OCI-LY7 (cell line): Measurements from ENCODE around the gene NELFCD. TPM values are rescaled to one million over a fixed set of nuclear protein-coding genes. Genes with fewer than 3 reads are reported as not detected.

ENCODE experiments used
- BruUV-seq: library from RNA; stranded (reverse); fragments of 400-500 nt; replicated peaks from 2 replicates; lab custom pipeline; 2021; lab: Mats Ljungman, UMichigan
- CTCF ChIA-PET: fragments of 300-600 bp; sonication (Branson Sonifier 250); formaldehyde crosslinking; loops from one replicate; lab custom pipeline; 2022; ENCODE audit warnings: antibody characterized with exemption; ENCODE audit not compliant: unreplicated experiment; lab: Charles Lee
- POLR2A ChIA-PET: fragments of 300-600 bp; sonication (Branson Sonifier 250); formaldehyde crosslinking; loops from one replicate; lab custom pipeline; 2022; ENCODE audit warnings: antibody characterized with exemption; lab: Charles Lee
- DNase-seq: peaks from one replicate; pipeline ENCODE4 v3.0.0-alpha.2; 2015; ENCODE audit warnings: low spot score
- H2AFZ ChIP-seq: fragments of 200-600 bp; sonication (generic), shearing (Covaris generic); 2 replicates; pipeline ENCODE4 v1.6.1; 2014; ENCODE audit warnings: mild to moderate bottlenecking, antibody characterized with exemption, low read length, moderate library complexity
- H3K27ac ChIP-seq: fragments of 200-600 bp; sonication (generic); 2 replicates; pipeline ENCODE4 v1.5.1; 2014; ENCODE audit warnings: mixed run types, low read depth, mild to moderate bottlenecking, moderate library complexity, low read length, inconsistent platforms; ENCODE audit not compliant: poor library complexity, severe bottlenecking
- H3K36me3 ChIP-seq: fragments of 200-600 bp; sonication (generic); 2 replicates; pipeline ENCODE4 v1.6.1; 2014; ENCODE audit warnings: mild to moderate bottlenecking, antibody characterized with exemption, low read length, moderate library complexity, mixed read lengths; ENCODE audit not compliant: insufficient read depth
- H3K4me1 ChIP-seq: fragments of 200-600 bp; sonication (generic); 2 replicates; pipeline ENCODE4 v1.5.1; 2014; ENCODE audit warnings: mild to moderate bottlenecking, low read length; ENCODE audit not compliant: insufficient read depth, poor library complexity, severe bottlenecking
- H3K4me2 ChIP-seq: fragments of 200-600 bp; sonication (generic); 2 replicates; pipeline ENCODE4 v1.6.1; 2014; ENCODE audit warnings: mild to moderate bottlenecking, low read length
- H3K4me3 ChIP-seq: fragments of 200-600 bp; sonication (generic); 2 replicates; pipeline ENCODE4 v1.5.1; 2014; ENCODE audit warnings: mild to moderate bottlenecking, low read depth, low read length; ENCODE audit not compliant: poor library complexity, severe bottlenecking
- H3K79me2 ChIP-seq: fragments of 200-600 bp; sonication (generic); 2 replicates; pipeline ENCODE4 v1.6.1; 2016; ENCODE audit warnings: low read depth, mild to moderate bottlenecking, low read length, moderate library complexity, mixed read lengths; ENCODE audit not compliant: insufficient read depth
- H3K9me2 ChIP-seq: fragments of 200-600 bp; sonication (generic); 2 replicates; pipeline ENCODE4 v1.6.1; 2016; ENCODE audit warnings: mild to moderate bottlenecking, low read length, mixed read lengths; ENCODE audit not compliant: insufficient read depth
- H3K9me3 ChIP-seq: fragments of 200-600 bp; sonication (generic); 2 replicates; pipeline ENCODE4 v1.6.1; 2014; ENCODE audit warnings: mild to moderate bottlenecking, mixed run types, low read length, mixed read lengths
- H4K20me1 ChIP-seq: fragments of 200-600 bp; sonication (generic); 2 replicates; pipeline ENCODE4 v1.6.1; 2014; ENCODE audit warnings: mild to moderate bottlenecking, antibody characterized with exemption, low read length, moderate library complexity, mixed read lengths; ENCODE audit not compliant: insufficient read depth
- EZH2phosphoT487 ChIP-seq: fragments of 200-600 bp; sonication (generic); IDR thresholded peaks from 2 replicates; pipeline ENCODE4 v1.6.1; 2018; ENCODE audit warnings: low read depth, borderline replicate concordance, mild to moderate bottlenecking, mixed run types, antibody characterized with exemption, low read length, moderate library complexity, mixed read lengths
- intact Hi-C: fragments of 100-400 bp; cut with micrococcal nuclease; formaldehyde crosslinking; loops from one replicate; pipeline ENCODE4 v1.10.0; 2022; ENCODE audit not compliant: unreplicated experiment
- total RNA-seq, 2 experiments: library from RNA; depleted of rRNA in 1 of 2; stranded (reverse); fragments of >200 nt in 1 of 2; shearing (Covaris generic) in 1 of 2; gene quantifications; 2 replicates each; pipeline ENCODE4 v1.2.3, GENCODE V29; 2014 to 2022
- TF ChIP-seq, protein P1 (sequence below): fragments of 200-600 bp; sonication (generic); conservative IDR thresholded peaks from 2 replicates; pipeline ENCODE4 v1.5.1; 2014; ENCODE audit warnings: mild to moderate bottlenecking, antibody characterized with exemption, low read length, moderate library complexity, mixed read lengths

NELFCD gene
- total RNA-seq, 2 experiments from 2014 or later: 90.7 to 143 TPM

GRCh38 chr20:59006864-59007664 lies 26.0 kb downstream of the NELFCD start, which contains the start of gene CTSZ:
TSS of gene CTSZ (minus strand) at chr20:59007254. CDS start at chr20:59007128, 126 bp downstream.
- H3K4me2 ChIP-seq: peak within 1 kb of the TSS; percentile 94
- TF ChIP-seq EZH2phosphoT487: no peak
- TF ChIP-seq, protein P1, sequence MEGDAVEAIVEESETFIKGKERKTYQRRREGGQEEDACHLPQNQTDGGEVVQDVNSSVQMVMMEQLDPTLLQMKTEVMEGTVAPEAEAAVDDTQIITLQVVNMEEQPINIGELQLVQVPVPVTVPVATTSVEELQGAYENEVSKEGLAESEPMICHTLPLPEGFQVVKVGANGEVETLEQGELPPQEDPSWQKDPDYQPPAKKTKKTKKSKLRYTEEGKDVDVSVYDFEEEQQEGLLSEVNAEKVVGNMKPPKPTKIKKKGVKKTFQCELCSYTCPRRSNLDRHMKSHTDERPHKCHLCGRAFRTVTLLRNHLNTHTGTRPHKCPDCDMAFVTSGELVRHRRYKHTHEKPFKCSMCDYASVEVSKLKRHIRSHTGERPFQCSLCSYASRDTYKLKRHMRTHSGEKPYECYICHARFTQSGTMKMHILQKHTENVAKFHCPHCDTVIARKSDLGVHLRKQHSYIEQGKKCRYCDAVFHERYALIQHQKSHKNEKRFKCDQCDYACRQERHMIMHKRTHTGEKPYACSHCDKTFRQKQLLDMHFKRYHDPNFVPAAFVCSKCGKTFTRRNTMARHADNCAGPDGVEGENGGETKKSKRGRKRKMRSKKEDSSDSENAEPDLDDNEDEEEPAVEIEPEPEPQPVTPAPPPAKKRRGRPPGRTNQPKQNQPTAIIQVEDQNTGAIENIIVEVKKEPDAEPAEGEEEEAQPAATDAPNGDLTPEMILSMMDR: no peak
- H2AFZ ChIP-seq: peak within 1 kb of the TSS; percentile 50; the same call in 1 of the 2 replicates
- H3K9me3 ChIP-seq: no peaks in the 10 kb centered on the region
- peak within 1 kb of the TSS; percentile 85 for H3K27ac ChIP-seq
- peak within 1 kb of the TSS; percentile 74 for H3K4me3 ChIP-seq
- H3K79me2 ChIP-seq: peaks cover 19% of the 10 kb centered on the region; the same call in 1 of the 2 replicates
- H3K9me2 ChIP-seq: no peaks in the 10 kb centered on the region
- no TSS peak for BruUV-seq
- no peaks in the 10 kb centered on the region for H4K20me1 ChIP-seq
- peak; percentile 53 for DNase-seq
- intact Hi-C loops: loop anchor here (1.0 to 10.0 kb wide), 4 partner anchors 25 to 354 kb away; partner anchors contain the start of genes ATP5F1E and ZNF831
- ChIA-PET POLR2A (no interaction called here), CTCF (no interaction called here)
- H3K36me3 ChIP-seq: peaks cover 16% of the 10 kb centered on the region; the same call in 1 of the 2 replicates
- H3K4me1 ChIP-seq: peaks cover 70% of the 10 kb centered on the region

- peak overlapping the region; percentile 94 for H3K4me2 ChIP-seq
These were observed 26.8 kb downstream of the NELFCD start for GRCh38 chr20:59007665-59008511.

More at GRCh38 chr20:59007665-59008511, 26.8 kb downstream of the NELFCD start:
- TSS peak; percentile 65 for BruUV-seq
- H3K27ac ChIP-seq: peak overlapping the region; percentile 85
- TF ChIP-seq, protein P1: no peak
- no peak for TF ChIP-seq EZH2phosphoT487
- peaks cover 70% of the 10 kb centered on the region for H3K4me1 ChIP-seq
- ChIA-PET POLR2A (interaction anchor here (0.6 to 1.9 kb wide), 4 partner anchors 14 to 102 kb away, joined by 3 to 13 read pairs (median 6); partner anchors contain the start of gene ATP5F1E), CTCF (interaction anchor here (0.6 to 0.8 kb wide), 2 partner anchors 12 to 16 kb away, joined by 3 read pairs; partner anchors contain the start of gene TUBB1)
- peak overlapping the region; percentile 74 for H3K4me3 ChIP-seq
- H3K36me3 ChIP-seq: peaks cover 13% of the 10 kb centered on the region; the same call in 1 of the 2 replicates
- peak; percentile 88 for DNase-seq
- H3K79me2 ChIP-seq: peaks cover 19% of the 10 kb centered on the region; the same call in 1 of the 2 replicates
- no peaks in the 10 kb centered on the region for H3K9me3 ChIP-seq
- intact Hi-C loops: loop anchor here (1.0 to 10.0 kb wide), 4 partner anchors 24 to 355 kb away; partner anchors contain the start of genes ATP5F1E and ZNF831
- no peaks in the 10 kb centered on the region for H4K20me1 ChIP-seq
- no peaks in the 10 kb centered on the region for H3K9me2 ChIP-seq
- H2AFZ ChIP-seq: peak overlapping the region; percentile 50; the same call in 1 of the 2 replicates
